BLaER1 treated with 17β-estradiol and CSF1 and Interleukin-3, amounts not matched to agents 10 nM and 100 nM (cell line): ENCODE results near the gene HOMEZ.
"Not testable (repeated sequence)": the region's sequence is repeated elsewhere in the genome, so short reads cannot be mapped to it uniquely, and the experiment has no call there.

ENCODE experiments used
- H3K27ac ChIP-seq, 11 experiments: shearing (Covaris generic); formaldehyde crosslinking; 2 replicates each; pipeline ENCODE4 v1.8.1; 2022
- H3K27me3 ChIP-seq, 11 experiments: shearing (Covaris generic); formaldehyde crosslinking; 2 replicates each; pipeline ENCODE4 v1.8.1; 2022
- H3K36me3 ChIP-seq, 11 experiments: shearing (Covaris generic); formaldehyde crosslinking; 2 replicates each; pipeline ENCODE4 v1.8.1; 2022
- H3K4me1 ChIP-seq, 10 experiments: shearing (Covaris generic); formaldehyde crosslinking; 2 replicates each; pipeline ENCODE4 v1.8.1; 2022
- H3K4me2 ChIP-seq, 11 experiments: shearing (Covaris generic); formaldehyde crosslinking; 2 replicates each; pipeline ENCODE4 v1.8.1; 2022
- H3K4me3 ChIP-seq, 10 experiments: shearing (Covaris generic); formaldehyde crosslinking; 2 replicates each; pipeline ENCODE4 v1.8.1; 2022
- H3K9ac ChIP-seq, 11 experiments: shearing (Covaris generic); formaldehyde crosslinking; 2 replicates each; pipeline ENCODE4 v1.8.1; 2022
- H3K9me3 ChIP-seq, 11 experiments: shearing (Covaris generic); formaldehyde crosslinking; replicated peaks in 1 of 11; 2 replicates each; pipeline ENCODE4 v1.8.1; 2022
- H4K20me1 ChIP-seq, 11 experiments: shearing (Covaris generic); formaldehyde crosslinking; 2 replicates each; pipeline ENCODE4 v1.8.1; 2022
- Cebpa-rat ChIP-seq, 11 experiments: shearing (Covaris generic); IDR thresholded peaks; 2 replicates each; pipeline ENCODE4 v1.8.1; 2022

HOMEZ gene

GRCh38 chr14:23286020-23286901 lies at the start of gene HOMEZ:
Gene HOMEZ (minus strand): TSS chr14:23286132. CDS start chr14:23285952, 180 bp downstream.
- Histone ChIP-seq H3K27me3 (no peaks in the 10 kb centered on the region), H3K36me3 (peaks cover 0 to 16% (median 0%) of the 10 kb centered on the region in 11 experiments; a peak in 3 of 22 replicates), H3K4me2 (peak within 1 kb of the TSS; percentile 83 to 97 (median 89)), H3K4me3 (peak within 1 kb of the TSS; percentile 75 to 92 (median 87)), H3K27ac (peak within 1 kb of the TSS; percentile 74 to 87 (median 79)), H3K4me1 (peaks cover 21 to 41% (median 25%) of the 10 kb centered on the region in 10 experiments), H4K20me1 (peaks cover 0 to 13% (median 0%) of the 10 kb centered on the region in 11 experiments; a peak in 4 of 22 replicates), H3K9ac (peak within 1 kb of the TSS; percentile 78 to 93 (median 89)), H3K9me3 (no peaks in the 10 kb centered on the region)
- no peak for TF ChIP-seq Cebpa-rat (IDR thresholded peaks at IDR 0.05)

- Histone ChIP-seq H3K4me2 (no peak overlapping the region), H3K27ac (no peak overlapping the region), H3K9ac (no peak overlapping the region), H3K27me3 (no peaks in the 10 kb centered on the region), H3K9me3 (peaks cover 20 to 41% (median 31%) of the 10 kb centered on the region in 11 experiments), H4K20me1 (no peaks in the 10 kb centered on the region), H3K36me3 (no peaks in the 10 kb centered on the region), H3K4me3 (no peak overlapping the region), H3K4me1 (no peaks in the 10 kb centered on the region)
- no peak for TF ChIP-seq Cebpa-rat (IDR thresholded peaks at IDR 0.05)
Observed at GRCh38 chr14:23335623-23336022, 49.7 kb upstream of the HOMEZ start.

- no peak for TF ChIP-seq Cebpa-rat (IDR thresholded peaks at IDR 0.05)
- Histone ChIP-seq H3K27me3 (no peaks in the 10 kb centered on the region), H3K9me3 (no peaks in the 10 kb centered on the region), H4K20me1 (peaks cover 19 to 43% (median 37%) of the 10 kb centered on the region in 11 experiments; a peak in 20 of 22 replicates), H3K27ac (no peak overlapping the region), H3K36me3 (peaks cover 30 to 39% (median 35%) of the 10 kb centered on the region in 11 experiments), H3K4me2 (no peak overlapping the region), H3K4me1 (peaks cover 18 to 32% (median 19%) of the 10 kb centered on the region in 10 experiments), H3K4me3 (no peak overlapping the region), H3K9ac (no peak overlapping the region)
Observed at GRCh38 chr14:23327947-23328744, 42.2 kb upstream of the HOMEZ start.

- H3K4me2 ChIP-seq = no peak overlapping the region
- no peak overlapping the region for H3K27ac ChIP-seq
- H3K4me1 ChIP-seq = peaks cover 23 to 37% (median 25%) of the 10 kb centered on the region in 10 experiments
- TF ChIP-seq Cebpa-rat (IDR thresholded peaks at IDR 0.05) = no peak
- no peaks in the 10 kb centered on the region for H3K27me3 ChIP-seq
- H4K20me1 ChIP-seq = peaks cover 27 to 55% (median 47%) of the 10 kb centered on the region in 11 experiments; a peak in 20 of 22 replicates
- H3K9ac ChIP-seq = peak overlapping the region in 3 of 11 experiments; percentile 7 to 23 (median 21); a peak in 1 of 22 replicates
- H3K9me3 ChIP-seq = no peaks in the 10 kb centered on the region
- peaks cover 34 to 45% (median 42%) of the 10 kb centered on the region in 11 experiments for H3K36me3 ChIP-seq
- H3K4me3 ChIP-seq = no peak overlapping the region
Observed at GRCh38 chr14:23326491-23327332, 40.8 kb upstream of the HOMEZ start.

GRCh38 chr14:23325746-23326145 lies 39.8 kb upstream of the HOMEZ start:
- peaks cover 27 to 55% (median 47%) of the 10 kb centered on the region in 11 experiments; a peak in 20 of 22 replicates for H4K20me1 ChIP-seq
- not testable (repeated sequence) for H3K27ac ChIP-seq, H3K4me3 ChIP-seq, H3K4me2 ChIP-seq, H3K9ac ChIP-seq, H3K27me3 ChIP-seq, H3K9me3 ChIP-seq
- peaks cover 34 to 45% (median 42%) of the 10 kb centered on the region in 11 experiments for H3K36me3 ChIP-seq
- H3K4me1 ChIP-seq = peaks cover 23 to 37% (median 25%) of the 10 kb centered on the region in 10 experiments

GRCh38 chr14:23324993-23325392 lies 39.1 kb upstream of the HOMEZ start:
- Histone ChIP-seq H3K4me3 (no peak overlapping the region), H3K4me1 (peaks cover 31 to 44% (median 31%) of the 10 kb centered on the region in 10 experiments), H3K27ac (0 out of 22 replicates have a peak overlapping the region, but pooled peaks of 1 of the 11 experiments have one; percentile 11), H3K9ac (peak overlapping the region in 7 of 11 experiments; percentile 26 to 99 (median 45); a peak in 9 of 22 replicates), H3K9me3 (peaks cover 0 to 4% (median 0%) of the 10 kb centered on the region in 11 experiments; a peak in 2 of 22 replicates), H4K20me1 (peaks cover 27 to 55% (median 47%) of the 10 kb centered on the region in 11 experiments; a peak in 20 of 22 replicates), H3K36me3 (peaks cover 35 to 49% (median 45%) of the 10 kb centered on the region in 11 experiments), H3K27me3 (no peaks in the 10 kb centered on the region), H3K4me2 (peak overlapping the region in 5 of 11 experiments; percentile 86 to 98 (median 96); a peak in 5 of 22 replicates)
- TF ChIP-seq Cebpa-rat (IDR thresholded peaks at IDR 0.05) = no peak

GRCh38 chr14:23324455-23324846 lies 38.5 kb upstream of the HOMEZ start:
- TF ChIP-seq Cebpa-rat (IDR thresholded peaks at IDR 0.05) = no peak
- Histone ChIP-seq H3K9ac (peak overlapping the region in 9 of 11 experiments; percentile 26 to 99 (median 43); a peak in 13 of 22 replicates), H3K4me3 (peak overlapping the region in 1 of 10 experiments; percentile 94; a peak in 1 of 20 replicates), H3K27me3 (no peaks in the 10 kb centered on the region), H3K4me2 (peak overlapping the region in 9 of 11 experiments; percentile 83 to 98 (median 96); a peak in 14 of 22 replicates), H3K9me3 (peaks cover 0 to 6% (median 0%) of the 10 kb centered on the region in 11 experiments; a peak in 2 of 22 replicates), H3K27ac (0 out of 22 replicates have a peak overlapping the region, but pooled peaks of 1 of the 11 experiments have one; percentile 11), H3K36me3 (peaks cover 40 to 53% (median 49%) of the 10 kb centered on the region in 11 experiments), H4K20me1 (peaks cover 27 to 55% (median 47%) of the 10 kb centered on the region in 11 experiments; a peak in 20 of 22 replicates), H3K4me1 (peaks cover 31 to 46% (median 33%) of the 10 kb centered on the region in 10 experiments)
